HG02763 (cell line): ENCODE measurements around the gene DAPK1.
"Not testable (repeated sequence)": the region's sequence is repeated elsewhere in the genome, so short reads cannot be mapped to it uniquely, and the experiment has no call there.

Experiments
- ATAC-seq: cut with Tn5 transposase; IDR thresholded peaks from one replicate; pipeline ENCODE4 v1.9.1; 2021; ENCODE audit warnings: mild to moderate bottlenecking, moderate library complexity; ENCODE audit not compliant: unreplicated experiment

The DAPK1 gene

GRCh38 chr9:87729246-87729645 is 231.6 kb downstream of the DAPK1 start:
- ATAC-seq = no peak

DNA sequence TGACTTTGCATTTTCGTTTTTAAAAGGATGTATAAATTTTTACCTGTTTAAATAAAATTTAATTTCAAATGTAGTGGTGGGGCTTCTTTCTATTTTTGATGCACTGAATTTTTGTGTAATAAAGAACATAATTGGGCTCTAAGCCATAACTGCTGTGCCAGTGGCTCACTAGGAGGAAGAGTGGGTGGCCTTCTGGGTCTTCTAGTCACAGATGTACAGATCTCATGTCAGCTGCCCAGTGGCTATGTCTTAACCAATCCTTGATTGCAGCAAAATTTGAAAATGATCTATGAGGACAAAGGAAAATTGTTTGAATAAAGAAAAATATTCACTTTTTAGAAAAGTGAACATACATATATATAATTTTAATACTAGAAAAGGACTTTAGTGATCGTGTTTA is 233.7 kb downstream of the DAPK1 start:
- no peak for ATAC-seq

DNA sequence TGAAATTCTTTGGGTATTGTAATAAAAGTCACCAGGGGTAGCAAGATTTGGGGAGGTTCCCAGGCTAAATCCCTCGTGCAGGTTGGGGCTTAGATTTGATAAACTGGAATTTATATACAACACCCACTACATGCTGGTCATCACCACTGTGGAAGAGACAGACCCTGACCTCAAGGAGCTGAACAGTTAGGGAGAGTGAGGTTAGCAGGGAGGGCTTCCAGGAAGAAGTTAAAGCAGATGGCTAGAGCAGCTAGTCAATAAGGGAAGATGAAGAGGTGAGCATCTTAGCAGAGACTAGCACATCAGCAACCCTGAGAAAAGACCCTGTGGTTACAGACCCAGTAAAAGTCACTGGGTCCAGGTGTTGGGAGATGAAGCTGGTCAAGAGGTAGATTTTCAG is 234.7 kb downstream of the DAPK1 start:
- ATAC-seq = no peak

DNA sequence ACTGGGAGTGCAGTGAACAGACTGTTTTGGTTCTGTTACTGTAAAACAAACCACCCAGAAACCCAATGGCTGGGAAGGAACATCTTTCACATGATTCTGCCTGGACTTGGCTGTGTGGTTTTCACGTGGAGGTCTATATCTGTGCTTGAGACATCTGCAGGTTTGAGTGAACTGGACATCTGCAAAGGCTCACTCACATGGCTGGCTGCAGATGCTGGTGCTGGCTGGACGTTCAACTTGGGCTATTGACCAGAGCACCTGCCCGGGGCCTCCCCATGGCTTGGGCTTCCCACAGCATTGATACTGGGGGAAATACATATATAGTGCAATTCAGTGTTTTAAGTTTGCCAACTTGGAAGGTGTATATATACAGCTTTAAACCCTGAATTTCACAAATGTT is 235.1 kb downstream of the DAPK1 start:
- no peak for ATAC-seq

DNA sequence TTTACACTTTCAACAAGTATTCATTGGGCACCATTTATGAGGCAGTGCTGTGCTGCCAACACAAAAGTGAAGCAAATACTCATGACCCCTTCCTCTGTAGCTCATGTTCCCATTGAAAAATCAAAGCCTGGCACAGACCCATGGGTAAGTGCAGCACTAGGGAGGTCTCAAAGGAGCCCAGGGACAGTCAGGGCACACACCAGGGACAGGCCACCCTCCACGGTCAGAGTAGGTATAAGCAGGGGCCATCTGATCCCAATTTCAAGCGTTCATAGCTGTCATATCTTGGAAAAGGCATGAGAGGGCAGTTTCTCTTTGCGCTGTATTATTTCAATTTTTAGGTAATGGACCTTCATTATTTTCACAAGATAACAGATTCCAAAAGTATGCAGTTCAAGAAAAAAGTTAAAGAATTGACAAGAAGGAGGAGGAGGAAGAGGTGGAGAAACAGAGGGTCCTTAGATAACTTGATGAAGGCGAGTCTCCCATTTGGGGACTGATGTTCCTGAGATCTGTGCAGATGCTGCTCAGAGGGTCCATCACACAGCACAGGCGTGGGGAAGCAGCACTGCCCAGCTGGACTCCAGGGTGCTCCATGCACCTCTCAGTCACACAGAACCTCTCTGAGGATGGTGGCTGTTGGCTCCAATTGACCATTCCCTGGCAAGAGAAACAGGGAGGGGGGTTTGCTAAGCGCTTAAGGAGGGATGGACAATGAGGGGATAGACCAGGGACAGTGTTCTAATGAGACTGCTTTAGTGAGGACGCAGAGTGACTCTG is 235.8 kb downstream of the DAPK1 start:
- no peak for ATAC-seq

- ATAC-seq = no peak
Measured at GRCh38 chr9:87734106-87734505, 236.4 kb downstream of the DAPK1 start.

DNA sequence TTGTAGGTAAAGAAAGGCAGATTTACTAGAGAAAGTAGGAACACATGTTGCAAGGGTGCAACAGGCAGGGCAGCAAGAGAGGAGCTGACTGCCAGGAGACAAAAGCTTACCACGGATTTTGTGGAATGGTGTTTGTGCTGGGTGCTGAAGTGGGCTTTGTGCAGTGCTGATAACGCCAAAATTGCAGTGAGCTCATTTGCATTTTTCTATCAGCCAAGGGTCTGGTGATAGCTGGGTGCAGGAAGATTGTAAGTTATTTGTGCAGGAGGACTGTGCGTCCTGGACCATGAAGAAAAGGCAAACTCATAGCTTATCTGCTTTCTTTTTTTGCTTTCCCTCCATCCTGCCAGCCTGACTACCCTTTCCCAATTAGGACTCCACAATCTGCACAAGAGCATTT is 241.9 kb downstream of the DAPK1 start:
- no peak for ATAC-seq

DNA sequence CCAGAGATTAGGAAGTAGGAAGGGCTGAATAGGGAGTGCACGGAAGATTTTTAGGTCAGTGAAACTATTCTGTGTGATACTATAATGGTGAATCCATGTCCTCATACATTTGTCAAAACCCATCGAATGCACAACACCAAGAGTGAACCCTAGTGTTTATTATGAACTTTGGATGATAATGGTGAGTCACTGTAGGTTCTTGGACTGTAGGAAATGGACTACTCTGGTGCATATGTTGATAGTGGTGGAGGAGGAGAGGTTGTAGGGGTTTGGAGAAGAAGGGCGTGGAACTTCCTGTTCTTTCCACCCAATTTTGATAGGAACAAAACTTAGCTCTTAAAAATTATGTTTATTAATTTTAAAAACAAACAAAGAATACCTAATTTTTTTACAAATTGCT is 242.5 kb downstream of the DAPK1 start:
- no peak for ATAC-seq

GRCh38 chr9:87741326-87741725 is 243.7 kb downstream of the DAPK1 start:
- ATAC-seq = no peak

DNA sequence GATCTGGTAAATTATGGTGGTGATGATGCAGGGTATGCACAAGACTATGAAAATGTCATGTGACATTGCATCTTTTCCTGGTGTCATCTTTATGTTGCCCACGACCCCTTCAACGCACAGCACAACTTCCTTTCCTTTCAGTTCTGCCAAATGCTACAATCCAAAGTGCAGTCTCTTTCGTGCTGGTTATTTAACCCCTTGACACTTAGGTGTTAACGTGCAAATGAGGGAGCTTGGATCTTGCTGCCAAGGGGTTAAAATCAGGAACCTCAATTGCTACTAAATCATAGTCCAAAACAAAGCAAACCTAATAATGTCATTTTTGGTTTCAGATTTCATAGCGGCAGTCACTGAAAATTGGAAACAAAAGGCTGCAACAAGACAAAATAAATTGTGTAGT is 244.2 kb downstream of the DAPK1 start:
- no peak for ATAC-seq

GRCh38 chr9:87742813-87743428 is 245.3 kb downstream of the DAPK1 start:
- no peak for ATAC-seq

DNA sequence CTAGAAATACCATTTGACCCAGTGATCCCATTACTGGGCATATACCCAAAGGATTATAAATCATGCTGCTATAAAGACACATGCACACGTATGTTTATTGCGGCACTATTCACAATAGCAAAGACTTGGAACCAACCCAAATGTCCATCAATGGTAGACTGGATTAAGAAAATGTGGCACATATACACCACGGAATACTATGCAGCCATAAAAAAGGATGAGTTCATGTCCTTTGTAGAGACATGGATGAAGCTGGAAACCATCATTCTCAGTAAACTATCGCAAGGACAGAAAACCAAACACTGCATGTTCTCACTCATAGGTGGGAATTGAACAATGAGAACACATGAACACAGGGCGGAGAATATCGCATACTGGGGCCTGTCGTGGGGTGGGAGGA is 246.6 kb downstream of the DAPK1 start:
- ATAC-seq = not testable (repeated sequence)

DNA sequence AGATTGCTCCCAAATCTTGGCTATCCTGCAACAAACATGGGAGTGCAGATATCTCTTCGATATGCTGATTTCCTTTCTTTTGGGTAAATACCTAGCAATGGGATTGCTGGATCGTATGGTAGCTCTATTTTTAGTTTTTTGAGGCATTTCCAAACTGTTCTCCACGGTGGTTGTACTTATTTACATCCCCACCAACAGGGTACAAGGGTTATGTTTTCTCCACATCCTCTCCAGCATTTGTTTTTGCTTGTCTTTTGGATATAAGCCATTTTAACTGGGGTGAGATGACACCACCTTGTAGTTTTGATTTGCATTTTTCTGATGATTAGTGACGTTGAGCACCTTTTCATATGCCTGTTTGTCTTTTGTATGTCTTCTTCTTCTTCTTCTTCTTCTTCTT is 248.5 kb downstream of the DAPK1 start:
- ATAC-seq = no peak

GRCh38 chr9:87748881-87749280 is 251.2 kb downstream of the DAPK1 start:
- ATAC-seq = no peak

DNA sequence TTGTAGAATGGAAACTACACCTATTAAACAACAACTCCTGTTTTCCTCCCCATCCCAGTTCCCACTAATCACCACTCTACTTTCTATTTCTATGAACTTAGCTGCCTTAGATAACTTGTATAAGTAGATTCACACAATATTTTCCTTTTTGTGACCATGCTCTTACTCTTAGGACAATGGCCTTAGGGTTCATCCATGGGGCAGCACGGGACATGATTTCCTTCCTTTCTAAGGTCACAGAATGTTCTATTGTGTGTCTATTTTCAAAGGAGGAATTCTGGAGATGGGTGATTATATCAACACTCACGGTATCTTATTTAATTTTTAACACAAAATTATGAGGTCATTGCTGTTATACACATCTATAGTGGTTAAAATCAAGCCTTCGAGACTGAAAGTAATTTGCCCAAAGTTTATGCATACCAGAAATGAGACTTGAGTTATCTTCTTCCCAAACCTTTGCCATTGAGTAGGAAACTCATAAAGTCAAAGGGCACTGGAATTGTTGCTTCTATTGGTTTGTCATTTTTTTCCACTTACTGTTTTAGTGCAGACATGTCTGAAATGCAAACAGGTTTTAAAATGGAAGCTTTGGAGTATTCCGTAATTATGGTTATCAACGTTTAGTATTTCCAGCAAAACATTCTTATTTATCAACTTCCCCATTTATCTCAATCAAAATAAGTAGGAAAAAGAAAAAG is 251.8 kb downstream of the DAPK1 start:
- ATAC-seq = no peak

- no peak for ATAC-seq
Measured at GRCh38 chr9:87750726-87751125, 253.1 kb downstream of the DAPK1 start.

- no peak for ATAC-seq
Measured at GRCh38 chr9:87751423-87751822, 253.8 kb downstream of the DAPK1 start.

GRCh38 chr9:87751868-87752267 is 254.2 kb downstream of the DAPK1 start:
- no peak for ATAC-seq

DNA sequence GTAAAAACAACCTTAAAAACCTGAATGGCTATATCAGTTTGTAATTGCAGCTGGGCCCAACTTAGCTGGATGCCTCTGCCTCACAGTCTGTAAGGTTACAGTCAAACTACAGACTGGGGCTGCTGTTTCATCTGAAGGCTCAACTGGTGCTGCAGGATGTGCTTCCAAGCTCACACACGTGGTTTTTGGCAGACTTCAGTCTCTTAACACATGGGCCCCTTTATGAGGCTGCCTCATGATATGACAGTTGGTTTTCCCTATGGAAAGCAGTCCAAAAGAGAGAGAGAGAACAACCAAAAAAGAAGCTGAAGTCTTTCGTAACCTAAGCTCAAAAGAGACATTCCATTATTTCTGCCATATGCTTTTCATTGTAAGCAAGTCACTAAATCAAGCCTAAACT is 255.6 kb downstream of the DAPK1 start:
- no peak for ATAC-seq
